Measurements from ENCODE around the gene TRIM71.

The TRIM71 gene

GRCh38 chr3:32869513-32870047 lies 51.8 kb downstream of the TRIM71 start:
- DNase-seq = no peak

GRCh38 chr3:32870373-32871095 lies 52.7 kb downstream of the TRIM71 start:
- no peak for DNase-seq

GRCh38 chr3:32871273-32871672 lies 53.5 kb downstream of the TRIM71 start:
- DNase-seq = no peak

GRCh38 chr3:32872487-32873382 lies 54.9 kb downstream of the TRIM71 start:
- no peak for DNase-seq

- no peak for DNase-seq
Observed at GRCh38 chr3:32873531-32874130, 55.8 kb downstream of the TRIM71 start.

GRCh38 chr3:32876920-32877319 lies 59.1 kb downstream of the TRIM71 start:
- DNase-seq = no peak

GRCh38 chr3:32877598-32877997 lies 59.8 kb downstream of the TRIM71 start:
- DNase-seq = no peak

GRCh38 chr3:32880225-32880624 lies 62.4 kb downstream of the TRIM71 start:
- no peak for DNase-seq

- no peak for DNase-seq
Observed at GRCh38 chr3:32881624-32882023, 63.8 kb downstream of the TRIM71 start.

- DNase-seq = no peak
Observed at GRCh38 chr3:32882189-32882588, 64.4 kb downstream of the TRIM71 start.

GRCh38 chr3:32882603-32883025 lies 64.8 kb downstream of the TRIM71 start:
- peak in 1 of 2 donors; percentile 2 for DNase-seq

GRCh38 chr3:32883817-32884216 lies 66.0 kb downstream of the TRIM71 start:
- DNase-seq = no peak

GRCh38 chr3:32884591-32884990 lies 66.8 kb downstream of the TRIM71 start:
- DNase-seq = no peak

GRCh38 chr3:32885283-32885901 lies 67.6 kb downstream of the TRIM71 start:
- no peak for DNase-seq

GRCh38 chr3:32886296-32886695 lies 68.5 kb downstream of the TRIM71 start:
- DNase-seq = no peak

- no peak for DNase-seq
Observed at GRCh38 chr3:32886911-32887310, 69.1 kb downstream of the TRIM71 start.

- DNase-seq = no peak
Observed at GRCh38 chr3:32888739-32889138, 70.9 kb downstream of the TRIM71 start.

- no peak for DNase-seq
Observed at GRCh38 chr3:32890420-32891276, 72.9 kb downstream of the TRIM71 start.

- no peak for DNase-seq
Observed at GRCh38 chr3:32891365-32891764, 73.6 kb downstream of the TRIM71 start.

- DNase-seq = no peak
Observed at GRCh38 chr3:32892625-32893598, 75.1 kb downstream of the TRIM71 start.

GRCh38 chr3:32894977-32895376 lies 77.2 kb downstream of the TRIM71 start:
- DNase-seq = no peak

Data from CD4-positive, alpha-beta T cell treated with Interleukin-1 beta for 1 hour (primary cell).